B cell (primary cell): Measurements from ENCODE around the gene APRT. TPM values are rescaled to one million over a fixed set of nuclear protein-coding genes. Genes with fewer than 3 reads are reported as not detected.

Experiments
- ATAC-seq: fragments of 200-7000 bp; cut with Tn5 transposase; one replicate; pipeline ENCODE4 v1.10.0; 2021; ENCODE audit warnings: low read depth, mild to moderate bottlenecking, moderate number of reproducible peaks, moderate library complexity
- CTCF ChIA-PET: fragments of 350-600 bp; sonication (Branson Sonifier 250); formaldehyde crosslinking; loops from one replicate; lab custom pipeline; 2021; ENCODE audit warnings: antibody characterized with exemption, inconsistent platforms; lab: Charles Lee
- POLR2A ChIA-PET: fragments of 350-600 bp; sonication (Branson Sonifier 250); formaldehyde crosslinking; loops from one replicate; lab custom pipeline; 2021; ENCODE audit warnings: antibody characterized with exemption; lab: Charles Lee
- DNase-seq: peaks from one replicate; pipeline ENCODE4 v3.0.0; 2013
- H2AFZ ChIP-seq: 2 replicates; pipeline ENCODE4 v1.6.1; 2012; ENCODE audit warnings: mild to moderate bottlenecking, low read depth, low read length; ENCODE audit not compliant: insufficient read depth, poor library complexity, severe bottlenecking
- H3K27ac ChIP-seq, 2 donors: 1 replicate in 1 of 2; 2 replicates in 1 of 2; pipeline ENCODE4 v1.5.1; 2012 to 2013; ENCODE audit warnings: low read length in 2 of 2, mild to moderate bottlenecking in 2 of 2, moderate library complexity in 1 of 2
- H3K27me3 ChIP-seq, 4 experiments: fragments of 200-600 bp in 1 of 4; sonication (generic) in 1 of 4; replicated peaks in 1 of 4; 1 replicate in 2 of 4; 2 replicates in 2 of 4; pipeline versions ENCODE4 v1.6.1 to v1.7.0; 2013 to 2016; ENCODE audit warnings: low read length in 3 of 4, mild to moderate bottlenecking in 2 of 4, mixed read lengths in 1 of 4, moderate library complexity in 1 of 4; ENCODE audit not compliant: insufficient read depth in 4 of 4, control insufficient read depth in 3 of 4; ENCODE audit errors: control extremely low read depth in 1 of 4
- H3K36me3 ChIP-seq, 2 experiments: replicated peaks in 1 of 2; 1 replicate in 1 of 2; 2 replicates in 1 of 2; pipeline versions ENCODE4 v1.6.1 to v1.7.1; 2013; ENCODE audit warnings: low read length in 1 of 2; ENCODE audit not compliant: insufficient read depth in 2 of 2, control insufficient read depth in 1 of 2; ENCODE audit errors: control extremely low read depth in 1 of 2, extremely low read depth in 1 of 2
- H3K4me1 ChIP-seq, 2 donors: fragments of 200-600 bp in 1 of 2; sonication (generic) in 1 of 2; 1 replicate in 1 of 2; 2 replicates in 1 of 2; pipeline versions ENCODE4 v1.5.1 to v1.6.1; 2013 to 2017; ENCODE audit warnings: low read length in 2 of 2; ENCODE audit not compliant: control insufficient read depth in 2 of 2, insufficient read depth in 2 of 2
- H3K4me2 ChIP-seq: replicated peaks from 2 replicates; pipeline ENCODE3; 2012; ENCODE audit warnings: mild to moderate bottlenecking, low read depth, low read length; ENCODE audit not compliant: poor library complexity, severe bottlenecking
- H3K4me3 ChIP-seq, 5 experiments: fragments of 200-600 bp in 1 of 5; sonication (generic) in 1 of 5; 1 replicate in 3 of 5; 2 replicates in 2 of 5; pipeline versions ENCODE4 v1.5.1 to v1.7.0; 2011 to 2016; ENCODE audit warnings: low read length in 4 of 5, mild to moderate bottlenecking in 4 of 5, low read depth in 2 of 5, control low read depth in 1 of 5, moderate library complexity in 1 of 5; ENCODE audit not compliant: insufficient read depth in 1 of 5; ENCODE audit errors: control extremely low read depth in 1 of 5, extremely low read depth in 1 of 5
- H3K79me2 ChIP-seq: fragments of 200-600 bp; sonication (generic); one replicate; pipeline ENCODE4 v1.6.0; 2016; ENCODE audit warnings: low read length; ENCODE audit not compliant: control insufficient read depth, insufficient read depth
- H3K9ac ChIP-seq: fragments of 200-600 bp; sonication (generic); 2 replicates; pipeline ENCODE4 v1.6.1; 2017; ENCODE audit warnings: mild to moderate bottlenecking, low read length, moderate library complexity
- H3K9me3 ChIP-seq, 3 donors: one replicate each; pipeline versions ENCODE4 v1.6.1 to v1.7.1; 2013; ENCODE audit warnings: low read length in 2 of 3; ENCODE audit not compliant: control insufficient read depth in 2 of 3, insufficient read depth in 1 of 3; ENCODE audit errors: control extremely low read depth in 1 of 3
- H4K20me1 ChIP-seq: 2 replicates; pipeline ENCODE4 v1.6.0; 2012; ENCODE audit warnings: mild to moderate bottlenecking, low read length; ENCODE audit not compliant: insufficient read depth, control insufficient read depth, poor library complexity, severe bottlenecking
- H3K27ac Mint-ChIP-seq: one replicate; pipeline ENCODE4 v1.8.0; 2021; ENCODE audit warnings: mixed read lengths
- H3K27me3 Mint-ChIP-seq: one replicate; pipeline ENCODE4 v1.8.0; 2021; ENCODE audit warnings: mixed read lengths
- H3K4me1 Mint-ChIP-seq: one replicate; pipeline ENCODE4 v1.8.0; 2021; ENCODE audit warnings: mixed read lengths
- H3K4me3 Mint-ChIP-seq: one replicate; pipeline ENCODE4 v1.8.0; 2021; ENCODE audit warnings: mixed read lengths
- H3K9me3 Mint-ChIP-seq: one replicate; pipeline ENCODE4 v1.8.0; 2022; ENCODE audit warnings: mixed read lengths; ENCODE audit not compliant: insufficient read depth
- EZH2 ChIP-seq: IDR thresholded peaks from 2 replicates; pipeline ENCODE4 v1.6.1; 2012; ENCODE audit warnings: borderline replicate concordance, low read depth, mild to moderate bottlenecking, moderate library complexity, low read length; ENCODE audit not compliant: insufficient read depth, poor library complexity, severe bottlenecking
- WGBS: methylation state at CpG from one replicate; pipeline ENCODE4 v1.1.5; 2013; ENCODE audit warnings: missing lambda C conversion rate; ENCODE audit not compliant: insufficient coverage; 5-methylcytosine and 5-hydroxymethylcytosine counted together
- intact Hi-C: fragments of 100-400 bp; cut with micrococcal nuclease; formaldehyde crosslinking; loops from one replicate; pipeline ENCODE4 v1.10.0; 2022
- polyA plus RNA-seq: library from polyadenylated mRNA; depleted of rRNA; stranded (reverse); fragments of >200 nt; gene quantifications from 2 replicates; pipeline ENCODE4 v1.2.3, GENCODE V29; 2012
- total RNA-seq, 2 donors: library from RNA; stranded (reverse); fragments of 120-200 nt in 1 of 2; gene quantifications; 1 replicate in 1 of 2; 2 replicates in 1 of 2; pipeline versions ENCODE4 v1.2.3 to v1.2.4, GENCODE V29; 2013 to 2022
- TF ChIP-seq, protein P1 (sequence below): fragments of 200-600 bp; IDR thresholded peaks from one replicate; pipeline ENCODE4 v1.8.0; 2022; ENCODE audit warnings: antibody characterized with exemption, mild to moderate bottlenecking

Gene APRT
- total and polyA plus RNA-seq, 2 donors (not counting 1 experiment from before 2014, with no cell fraction given): 124 to 161 TPM

GRCh38 chr16:88780142-88781062, 31.3 kb downstream of the APRT start:
- Mint-ChIP-seq H3K27ac (peak overlapping the region; percentile 84), H3K9me3 (no peaks in the 10 kb centered on the region), H3K4me1 (peaks cover 57% of the 10 kb centered on the region), H3K27me3 (no peaks in the 10 kb centered on the region), H3K4me3 (peak overlapping the region; percentile 73)
- ChIA-PET CTCF (interaction anchor here (1.2 to 9.9 kb wide), 11 partner anchors 11 to 435 kb away, joined by 3 to 138 read pairs (median 8); partner anchors contain the start of genes APRT, CDT1 and TRAPPC2L), POLR2A (interaction anchor here (0.6 to 2.1 kb wide), 10 partner anchors 10 to 410 kb away, joined by 3 to 7 read pairs (median 4); partner anchors contain the start of gene APRT)
- peak overlapping the region; percentile 45 for H3K9ac ChIP-seq
- TF ChIP-seq, protein P1, sequence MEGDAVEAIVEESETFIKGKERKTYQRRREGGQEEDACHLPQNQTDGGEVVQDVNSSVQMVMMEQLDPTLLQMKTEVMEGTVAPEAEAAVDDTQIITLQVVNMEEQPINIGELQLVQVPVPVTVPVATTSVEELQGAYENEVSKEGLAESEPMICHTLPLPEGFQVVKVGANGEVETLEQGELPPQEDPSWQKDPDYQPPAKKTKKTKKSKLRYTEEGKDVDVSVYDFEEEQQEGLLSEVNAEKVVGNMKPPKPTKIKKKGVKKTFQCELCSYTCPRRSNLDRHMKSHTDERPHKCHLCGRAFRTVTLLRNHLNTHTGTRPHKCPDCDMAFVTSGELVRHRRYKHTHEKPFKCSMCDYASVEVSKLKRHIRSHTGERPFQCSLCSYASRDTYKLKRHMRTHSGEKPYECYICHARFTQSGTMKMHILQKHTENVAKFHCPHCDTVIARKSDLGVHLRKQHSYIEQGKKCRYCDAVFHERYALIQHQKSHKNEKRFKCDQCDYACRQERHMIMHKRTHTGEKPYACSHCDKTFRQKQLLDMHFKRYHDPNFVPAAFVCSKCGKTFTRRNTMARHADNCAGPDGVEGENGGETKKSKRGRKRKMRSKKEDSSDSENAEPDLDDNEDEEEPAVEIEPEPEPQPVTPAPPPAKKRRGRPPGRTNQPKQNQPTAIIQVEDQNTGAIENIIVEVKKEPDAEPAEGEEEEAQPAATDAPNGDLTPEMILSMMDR: no peak
- no peak for TF ChIP-seq EZH2
- peak overlapping the region; percentile 28 for H2AFZ ChIP-seq
- H3K36me3 ChIP-seq: peaks cover 0 to 10% of the 10 kb centered on the region in 2 experiments
- peak overlapping the region; percentile 95 for H3K4me2 ChIP-seq
- no peaks in the 10 kb centered on the region for H3K9me3 ChIP-seq
- H3K4me1 ChIP-seq: peaks cover 50 to 64% of the 10 kb centered on the region in 2 donors
- peaks cover 65% of the 10 kb centered on the region for H4K20me1 ChIP-seq
- H3K27me3 ChIP-seq: no peaks in the 10 kb centered on the region
- ATAC-seq (no peak), DNase-seq (no peak)
- no CpG with 5 or more reads among the region's 13 CpGs for WGBS
- peak overlapping the region; percentile 72 to 77 for H3K27ac ChIP-seq
- peaks cover 58% of the 10 kb centered on the region for H3K79me2 ChIP-seq
- intact Hi-C loops: loop anchor here (1.0 to 10.0 kb wide), 4 partner anchors 11 to 326 kb away; partner anchors contain the start of genes IL17C, ZC3H18 and ZFPM1
- H3K4me3 ChIP-seq: peak overlapping the region in 3 of 5 experiments; percentile 3 to 41 (median 9)
